HCT116 (cell line): ENCODE measurements around the gene EEFSEC. TPM values are rescaled to one million over a fixed set of nuclear protein-coding genes. Genes with fewer than 3 reads are reported as not detected.
A peak's percentile ranks its signal among the peaks of the same experiment; 100 is the strongest.

Experiments
- ATAC-seq: fragments of 200-7000 bp; cut with Tn5 transposase; 2 replicates; pipeline ENCODE4 v1.9.1; 2020; ENCODE audit warnings: mild to moderate bottlenecking, moderate library complexity
- BruUV-seq: library from RNA; stranded (reverse); fragments of 400-500 nt; replicated peaks from 2 replicates; lab custom pipeline; 2021; lab: Mats Ljungman, UMichigan
- CTCF ChIA-PET: fragments of 300-600 bp; sonication (Branson Sonifier 250); formaldehyde crosslinking; loops from one replicate; lab custom pipeline; 2021; ENCODE audit warnings: antibody characterized with exemption; lab: Charles Lee
- POLR2A ChIA-PET: fragments of 300-600, 350-600 bp; sonication (Branson Sonifier 250); formaldehyde crosslinking; loops from one replicate; lab custom pipeline; 2021; ENCODE audit warnings: antibody characterized with exemption; lab: Charles Lee
- RAD21 ChIA-PET, 2 experiments: fragments of 300-600 bp; sonication (Branson Sonifier 250); formaldehyde crosslinking; loops; one replicate each; lab custom pipeline; 2023; ENCODE audit warnings: low total read pairs in 2 of 2; ENCODE audit not compliant: uncharacterized antibody in 2 of 2, unreplicated experiment in 2 of 2, low non-redundant PET in 1 of 2; lab: Charles Lee
- DNase-seq: peaks from one replicate; pipeline ENCODE4 v3.0.0-alpha.2; 2010; ENCODE audit warnings: low read depth, low spot score
- H2AFZ ChIP-seq: fragments of 200-600 bp; shearing (Covaris generic), sonication (generic); 2 replicates; pipeline ENCODE4 v1.6.1; 2017; ENCODE audit warnings: low read depth, mixed run types, mixed read lengths, antibody characterized with exemption, low read length; ENCODE audit not compliant: poor library complexity, severe bottlenecking
- H3K27ac ChIP-seq: 2 replicates; pipeline ENCODE4 v1.5.1; 2012; ENCODE audit warnings: low read depth, low read length
- H3K27me3 ChIP-seq: fragments of 200-600 bp; sonication (generic); 2 replicates; pipeline ENCODE4 v1.6.1; 2016; ENCODE audit warnings: mixed run types, low read length, mixed read lengths; ENCODE audit not compliant: insufficient read depth
- H3K36me3 ChIP-seq, 2 experiments: fragments of 200-500 bp in 1 of 2; fragments of 200-600 bp in 1 of 2; sonication (Bioruptor generic) in 1 of 2; sonication (generic) in 1 of 2; 2 replicates each; pipeline versions ENCODE4 v1.5.1 to v1.6.1; 2014 to 2016; ENCODE audit warnings: low read length in 2 of 2, inconsistent platforms in 1 of 2, mixed read lengths in 1 of 2, mixed run types in 1 of 2; ENCODE audit not compliant: insufficient read depth in 2 of 2, control insufficient read depth in 1 of 2
- H3K4me1 ChIP-seq, 2 experiments: fragments of 200-600 bp in 1 of 2; sonication (generic) in 1 of 2; 2 replicates each; pipeline versions ENCODE4 v1.5.1 to v1.6.1; 2012 to 2017; ENCODE audit warnings: low read length in 2 of 2, inconsistent platforms in 1 of 2, mild to moderate bottlenecking in 1 of 2, mixed read lengths in 1 of 2, mixed run types in 1 of 2, moderate library complexity in 1 of 2; ENCODE audit not compliant: insufficient read depth in 2 of 2, control insufficient read depth in 1 of 2
- H3K4me2 ChIP-seq: fragments of 200-600 bp; sonication (generic); 2 replicates; pipeline ENCODE4 v1.6.1; 2017; ENCODE audit warnings: mixed run types, low read length, mixed read lengths
- H3K4me3 ChIP-seq, 2 experiments: fragments of 200-600 bp in 1 of 2; sonication (generic) in 1 of 2; replicated peaks in 1 of 2; 2 replicates each; pipeline ENCODE4 v1.5.1; 2011 to 2016; ENCODE audit warnings: low read length in 2 of 2, control low read depth in 1 of 2, low read depth in 1 of 2, mild to moderate bottlenecking in 1 of 2, mixed read lengths in 1 of 2, mixed run types in 1 of 2
- H3K79me2 ChIP-seq: fragments of 200-600 bp; sonication (generic); 2 replicates; pipeline ENCODE4 v1.6.1; 2017; ENCODE audit warnings: mild to moderate bottlenecking, mixed run types, low read length, moderate library complexity, mixed read lengths; ENCODE audit not compliant: insufficient read depth
- H3K9ac ChIP-seq: fragments of 200-600 bp; sonication (generic); 2 replicates; pipeline ENCODE4 v1.6.1; 2016; ENCODE audit warnings: low read length, mixed read lengths
- H3K9me2 ChIP-seq: fragments of 200-600 bp; sonication (generic), shearing (Covaris generic); 2 replicates; pipeline ENCODE4 v1.6.1; 2017; ENCODE audit warnings: mixed run types, mild to moderate bottlenecking, moderate library complexity; ENCODE audit not compliant: insufficient read depth
- H3K9me3 ChIP-seq, 2 experiments: fragments of 200-500 bp in 1 of 2; fragments of 200-600 bp in 1 of 2; sonication (Bioruptor generic) in 1 of 2; sonication (generic) in 1 of 2; 2 replicates each; pipeline ENCODE4 v1.6.1; 2014 to 2017; ENCODE audit warnings: low read length in 2 of 2, mixed read lengths in 2 of 2, inconsistent platforms in 1 of 2, low read depth in 1 of 2, mild to moderate bottlenecking in 1 of 2, mixed run types in 1 of 2, moderate library complexity in 1 of 2; ENCODE audit not compliant: control insufficient read depth in 1 of 2, insufficient read depth in 1 of 2
- H4K20me1 ChIP-seq: fragments of 200-600 bp; sonication (generic), shearing (Covaris generic); 2 replicates; pipeline ENCODE4 v1.6.1; 2017; ENCODE audit warnings: mixed run types, mild to moderate bottlenecking, moderate library complexity; ENCODE audit not compliant: insufficient read depth
- ATF3 ChIP-seq: IDR thresholded peaks from 2 replicates; pipeline ENCODE4 v1.6.1; 2012
- CBX3 ChIP-seq: IDR thresholded peaks from 2 replicates; pipeline ENCODE4 v1.6.1; 2012; ENCODE audit warnings: low read depth
- CEBPB ChIP-seq: IDR thresholded peaks from 2 replicates; pipeline ENCODE4 v1.6.1; 2012; ENCODE audit warnings: low read depth
- CTCF ChIP-seq, 3 experiments: fragments of 200-600 bp in 1 of 3; sonication (generic) in 1 of 3; IDR thresholded peaks in 2 of 3; conservative IDR thresholded peaks in 1 of 3; 2 replicates each; pipeline ENCODE4 v1.5.1; 2012 to 2017; ENCODE audit warnings: low read depth in 2 of 3, low read length in 2 of 3, antibody characterized with exemption in 1 of 3, borderline replicate concordance in 1 of 3, control low read depth in 1 of 3, mild to moderate bottlenecking in 1 of 3, mixed read lengths in 1 of 3, mixed run types in 1 of 3, moderate library complexity in 1 of 3; ENCODE audit not compliant: insufficient read depth in 1 of 3
- EGR1 ChIP-seq: IDR thresholded peaks from 2 replicates; pipeline ENCODE4 v1.6.1; 2012; ENCODE audit warnings: low read depth
- ELF1 ChIP-seq: IDR thresholded peaks from 2 replicates; pipeline ENCODE4 v1.6.1; 2012; ENCODE audit warnings: low read depth, borderline replicate concordance
- EZH2phosphoT487 ChIP-seq: fragments of 200-600 bp; IDR thresholded peaks from 2 replicates; pipeline ENCODE4 v1.6.1; 2018; ENCODE audit warnings: antibody characterized with exemption, borderline replicate concordance
- JUND ChIP-seq: IDR thresholded peaks from 2 replicates; pipeline ENCODE4 v1.6.1; 2012
- POLR2A ChIP-seq: IDR thresholded peaks from 2 replicates; pipeline ENCODE4 v1.7.0; 2011; ENCODE audit warnings: borderline replicate concordance; ENCODE audit not compliant: insufficient read depth, insufficient read length; ENCODE audit errors: extremely low read depth
- POLR2AphosphoS5 ChIP-seq: IDR thresholded peaks from 2 replicates; pipeline ENCODE4 v1.6.1; 2011; ENCODE audit warnings: mild to moderate bottlenecking, low read depth, low read length, moderate library complexity
- REST ChIP-seq: IDR thresholded peaks from 2 replicates; pipeline ENCODE4 v1.6.1; 2012; ENCODE audit warnings: low read depth
- SP1 ChIP-seq: IDR thresholded peaks from 2 replicates; pipeline ENCODE4 v1.6.1; 2012; ENCODE audit warnings: low read depth
- SRF ChIP-seq: IDR thresholded peaks from 2 replicates; pipeline ENCODE4 v1.6.1; 2012; ENCODE audit warnings: low read depth
- YY1 ChIP-seq: IDR thresholded peaks from 2 replicates; pipeline ENCODE4 v1.6.1; 2011; ENCODE audit warnings: low read length, low read depth, moderate library complexity, mild to moderate bottlenecking; ENCODE audit not compliant: insufficient replicate concordance; ENCODE audit errors: extremely low read depth
- ZBTB33 ChIP-seq: IDR thresholded peaks from 2 replicates; pipeline ENCODE4 v1.6.1; 2011; ENCODE audit warnings: mild to moderate bottlenecking, low read length, moderate library complexity; ENCODE audit not compliant: insufficient replicate concordance; ENCODE audit errors: extremely low read depth
- ZFX ChIP-seq: fragments of 450-650 bp; IDR thresholded peaks from 2 replicates; pipeline ENCODE4 v1.6.1; 2017
- ZNF274 ChIP-seq: fragments of 200-500 bp; sonication (Bioruptor generic); IDR thresholded peaks from 2 replicates; pipeline ENCODE4 v1.6.1; 2014; ENCODE audit warnings: mild to moderate bottlenecking, low read depth, low read length, inconsistent platforms
- intact Hi-C: fragments of 100-400 bp; cut with micrococcal nuclease; formaldehyde crosslinking; loops from 2 replicates; pipeline ENCODE4 v1.10.0; 2022
- total RNA-seq: library from RNA; stranded (reverse); gene quantifications from one replicate; pipeline ENCODE4 v1.2.1, GENCODE V29; 2021; ENCODE audit not compliant: unreplicated experiment

EEFSEC gene
- total RNA-seq, 1 experiment from 2014 or later = 16.1 TPM

DNA sequence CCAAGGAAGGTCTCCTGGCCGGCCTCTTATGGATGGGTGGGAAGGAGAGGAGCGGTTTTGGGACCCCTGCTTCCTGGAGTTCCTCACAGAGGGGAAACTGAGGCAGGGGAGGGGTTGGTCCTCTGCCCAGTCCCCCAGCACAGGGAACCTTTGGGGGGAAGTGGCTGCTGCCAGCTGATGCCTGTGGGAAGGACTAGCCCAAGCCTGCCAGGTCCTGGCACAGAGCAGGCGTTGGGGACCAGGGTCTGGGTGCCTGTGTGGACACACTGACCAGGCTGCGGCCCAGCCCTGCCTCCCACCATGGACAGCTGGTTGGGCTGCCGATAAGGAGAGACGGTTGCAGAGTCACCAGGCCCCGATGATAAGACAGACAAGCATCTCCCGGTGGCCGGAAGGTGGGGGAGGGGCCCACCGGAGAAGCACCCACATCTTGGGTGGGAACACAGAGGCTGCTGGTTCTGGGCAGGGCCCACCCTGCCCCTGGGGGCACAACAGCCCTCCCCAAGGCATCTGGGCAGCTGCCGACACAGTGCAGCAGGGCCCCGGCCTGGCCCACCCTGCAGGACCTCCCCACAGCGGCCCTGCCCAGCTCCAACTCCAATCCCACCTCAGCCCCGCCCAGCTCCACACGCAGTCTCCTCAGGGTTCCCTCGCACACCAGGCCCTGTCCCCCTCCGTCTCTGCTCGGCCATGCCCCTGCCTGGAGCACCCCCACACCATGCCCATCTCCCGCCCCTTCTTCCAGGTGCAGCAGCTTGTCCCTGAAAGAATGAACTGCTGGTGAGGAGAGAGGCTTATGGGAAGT lies 262.7 kb downstream of the EEFSEC start:
- TF ChIP-seq CTCF (IDR thresholded peaks at IDR 0.05 in 2 of 3, conservative IDR thresholded peaks at IDR 0.05 in 1 of 3; ENCODE audit: borderline replicate concordance in 1 of 3, insufficient read depth in 1 of 3, low read depth in 2 of 3, low read length in 2 of 3) = no peak
- no peak for TF ChIP-seq CBX3
- TF ChIP-seq SP1 = no peak
- TF ChIP-seq ZFX = no peak
- no peak for TF ChIP-seq YY1
- TF ChIP-seq POLR2AphosphoS5 = no peak
- no peak for TF ChIP-seq EGR1
- no peak for TF ChIP-seq JUND
- no peak for TF ChIP-seq SRF
- no peak for TF ChIP-seq ELF1
- no peak for TF ChIP-seq EZH2phosphoT487
- TF ChIP-seq ZNF274 = no peak
- no peak for TF ChIP-seq CEBPB
- no peak for TF ChIP-seq ATF3
- TF ChIP-seq ZBTB33 = no peak
- no peak for TF ChIP-seq POLR2A
- no peak for TF ChIP-seq REST
- H3K27me3 ChIP-seq = peaks cover 19% of the 10 kb centered on the region; the same call in 1 of the 2 replicates
- intact Hi-C loops = loop anchor here (5.0 kb wide), 1 partner anchor 71 kb away; no protein-coding TSS in a partner anchor
- no peak overlapping the region for H2AFZ ChIP-seq
- H3K9ac ChIP-seq = peak overlapping the region; percentile 37
- H3K4me3 ChIP-seq = peak overlapping the region in 1 of 2 experiments; percentile 32; a peak in 3 of 4 replicates
- ATAC-seq (peak; percentile 25), DNase-seq (no peak)
- peaks cover 0 to 11% of the 10 kb centered on the region in 2 experiments; a peak in 1 of 4 replicates for H3K9me3 ChIP-seq
- peak overlapping the region; percentile 43; the same call in 1 of the 2 replicates for H3K27ac ChIP-seq
- H4K20me1 ChIP-seq = no peaks in the 10 kb centered on the region; the same call in 1 of the 2 replicates
- no TSS peak for BruUV-seq
- POLR2A ChIA-PET = interaction anchor here (0.9 kb wide), 1 partner anchor 242 kb away, joined by 3 read pairs; no protein-coding TSS in a partner anchor
- RAD21 ChIA-PET = no interaction called here
- H3K4me1 ChIP-seq = peaks cover 27 to 41% of the 10 kb centered on the region in 2 experiments
- no peaks in the 10 kb centered on the region for H3K36me3 ChIP-seq
- H3K4me2 ChIP-seq = peak overlapping the region; percentile 78
- CTCF ChIA-PET = interaction anchor here (1.0 kb wide), 1 partner anchor 168 kb away, joined by 4 read pairs; no protein-coding TSS in a partner anchor
- no peaks in the 10 kb centered on the region for H3K9me2 ChIP-seq
- no peaks in the 10 kb centered on the region for H3K79me2 ChIP-seq
